Hindlimb muscle (tissue), 1 donor: ENCODE results near the gene CDC5L. TPM values are rescaled to one million over a fixed set of nuclear protein-coding genes. Genes with fewer than 3 reads are reported as not detected.

ENCODE experiments used
- DNase-seq: peaks from one replicate; pipeline ENCODE4 v3.0.0-alpha.2; 2013
- polyA plus RNA-seq: library from polyadenylated mRNA; unstranded; fragments of 120-200 nt; gene quantifications from one replicate; pipeline ENCODE4 v1.2.1, GENCODE V29; 2013; ENCODE audit not compliant: insufficient read length

Gene CDC5L
- polyA plus RNA-seq, 1 donor, result 24.1 TPM

DNA sequence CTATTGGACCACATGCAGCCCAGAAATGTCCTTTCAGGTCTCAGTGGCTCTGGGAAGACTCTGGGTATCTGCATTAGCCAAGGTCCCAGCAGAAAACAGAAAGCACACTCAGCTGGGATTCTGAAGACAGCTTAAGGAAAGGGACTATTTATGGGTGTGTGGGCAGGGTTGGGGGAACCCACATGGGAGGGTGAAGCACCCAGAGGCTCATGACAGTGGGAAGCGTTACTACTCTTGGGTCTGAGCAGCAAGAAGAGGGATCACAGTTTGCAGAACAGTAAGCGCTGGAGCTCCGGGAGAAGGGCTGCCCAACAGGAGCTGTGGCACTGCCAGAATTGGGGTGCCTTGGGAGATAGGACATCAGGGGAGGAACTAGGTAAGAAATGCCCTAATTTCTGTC lies 12.4 kb upstream of the CDC5L start:
- no peak for DNase-seq

DNA sequence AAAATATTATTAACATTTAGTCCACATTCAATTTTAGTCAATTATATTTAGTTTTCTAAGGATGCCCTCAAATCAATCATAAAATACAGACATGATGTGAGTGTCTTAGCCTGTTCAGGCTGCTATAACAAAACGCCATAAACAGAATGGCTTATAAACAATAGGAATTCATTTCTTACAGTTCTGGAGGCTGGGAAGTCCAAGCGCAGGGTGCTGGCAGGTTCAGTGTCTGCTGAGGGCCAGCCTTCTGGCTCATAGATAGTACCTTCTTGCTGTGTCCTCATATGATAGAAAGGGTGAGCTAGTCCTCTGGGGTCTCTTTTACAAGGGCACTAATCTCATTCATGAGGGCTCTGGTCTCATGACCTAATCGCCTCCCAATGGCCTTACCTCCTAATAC lies 10.0 kb upstream of the CDC5L start:
- DNase-seq, result no peak

DNA sequence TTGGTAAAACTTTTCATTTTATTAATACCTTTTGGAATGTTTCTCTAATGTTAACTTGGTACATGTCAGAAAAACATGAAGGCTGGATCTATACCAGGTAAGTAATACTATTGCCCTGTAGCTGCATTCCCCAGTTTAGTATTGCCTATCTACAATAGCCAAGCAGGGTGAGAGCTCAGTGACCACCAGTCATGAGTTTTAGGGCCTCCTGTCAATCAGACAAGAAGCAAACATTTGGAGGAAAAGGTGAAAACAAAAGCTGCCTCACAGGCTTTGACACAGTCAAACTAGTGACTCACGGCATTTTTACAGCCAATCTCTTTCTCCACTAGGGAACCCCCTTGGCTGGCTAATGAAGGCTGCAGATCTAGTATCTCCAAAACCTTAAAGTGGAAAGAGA lies 9.5 kb upstream of the CDC5L start:
- DNase-seq, result no peak

DNA sequence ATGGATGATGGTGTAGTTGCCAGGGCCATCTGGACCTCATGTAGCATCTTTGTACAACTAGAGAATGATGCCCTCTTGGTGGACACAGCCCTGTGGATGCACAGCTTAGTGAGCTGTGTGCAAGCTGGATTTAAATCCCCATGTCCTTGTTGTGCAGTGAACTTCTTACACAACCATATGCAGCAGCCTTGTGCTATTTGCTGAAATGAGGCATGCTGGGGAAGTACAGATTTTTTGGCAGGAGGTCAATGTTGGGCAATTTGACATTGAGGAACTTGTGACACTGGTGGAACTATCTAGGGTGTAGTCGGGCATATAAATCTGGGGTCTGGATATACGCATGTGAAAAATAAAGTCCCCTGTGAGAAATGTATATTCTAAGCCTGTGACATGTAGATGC lies 5.8 kb upstream of the CDC5L start:
- peak; percentile 30 for DNase-seq

DNA sequence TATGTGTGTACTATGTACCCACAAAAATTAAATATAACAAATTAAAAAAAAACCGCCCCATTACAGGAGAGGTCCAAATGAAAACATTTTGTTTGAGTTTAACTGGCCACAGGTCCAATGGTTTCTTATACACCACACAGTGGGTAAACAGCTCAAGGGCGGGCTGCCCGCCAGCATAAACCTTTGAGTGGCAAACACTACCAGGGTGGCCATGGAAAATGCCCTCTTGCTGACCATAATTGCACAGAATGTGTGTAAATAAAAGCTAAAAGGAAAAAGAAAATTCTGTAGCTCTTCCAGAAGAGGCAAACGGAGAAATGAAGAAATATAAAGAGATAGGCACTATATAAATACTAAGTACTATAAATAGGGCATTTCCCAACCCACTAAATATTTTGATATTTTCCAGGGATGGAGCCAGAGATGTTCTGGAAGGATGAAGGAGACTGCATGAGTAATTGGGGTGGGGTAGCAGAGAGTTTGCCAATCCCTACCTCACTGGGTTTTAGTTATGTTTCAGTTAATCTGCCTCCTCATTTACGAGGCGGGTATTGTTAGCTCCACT lies 1.1 kb upstream of the CDC5L start:
- peak; percentile 61 for DNase-seq

DNA sequence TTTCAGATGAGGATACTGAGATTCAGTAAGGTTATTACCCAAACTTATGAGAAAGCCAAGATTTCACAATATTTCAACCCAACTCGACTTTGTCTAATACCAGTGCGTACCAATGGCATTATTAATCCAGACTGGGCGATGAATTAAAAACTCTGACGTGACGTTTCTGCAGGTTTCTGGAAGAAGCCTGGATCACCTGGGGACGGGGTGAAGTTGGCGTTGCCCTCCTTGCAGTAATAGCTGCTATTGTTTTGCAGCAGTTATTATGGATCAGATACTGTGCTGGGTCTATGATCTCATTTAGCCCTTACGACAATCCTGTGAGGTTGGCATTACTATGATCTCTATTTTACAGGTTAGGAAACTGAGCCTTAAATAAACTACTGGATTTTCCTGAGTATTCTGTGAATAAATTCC lies 569 bp upstream of the CDC5L start:
- DNase-seq, result no peak

DNA sequence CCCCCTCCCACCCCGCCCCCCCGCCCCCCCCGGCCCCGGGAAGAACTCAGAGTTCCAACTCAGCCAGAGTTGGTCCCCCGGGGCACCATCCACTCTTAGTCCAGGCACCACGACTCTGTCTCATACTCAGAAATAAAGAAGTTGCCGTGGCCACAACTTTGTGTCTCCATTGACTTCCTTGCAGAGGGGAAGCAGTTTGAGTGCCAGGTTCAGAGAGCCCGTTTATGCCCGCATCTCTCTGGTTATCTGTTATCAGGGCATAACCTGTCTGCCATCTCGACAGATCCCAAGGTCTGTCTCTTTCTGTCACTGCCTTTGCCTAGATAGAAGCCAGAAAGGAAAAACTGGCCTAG lies 605 bp downstream of the CDC5L start:
- no peak for DNase-seq

DNA sequence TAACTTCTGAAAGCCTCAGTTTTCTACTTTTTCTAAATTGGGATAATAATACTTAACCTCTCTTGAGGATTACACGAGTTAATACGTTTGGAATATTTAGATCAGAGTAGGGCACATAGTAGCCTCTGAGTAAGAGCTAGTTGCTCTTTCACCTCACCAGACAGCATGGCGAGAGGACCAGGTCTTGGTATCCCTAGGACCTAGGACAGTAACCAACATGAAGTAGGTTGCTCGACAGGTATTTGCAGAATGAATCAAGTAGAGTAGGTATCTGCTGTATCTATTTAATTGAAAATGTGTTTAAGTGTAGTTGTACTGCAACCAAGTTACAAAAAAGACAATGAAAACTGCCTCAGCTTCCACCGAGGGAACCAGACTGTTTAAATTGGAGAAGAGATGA lies 1.4 kb downstream of the CDC5L start:
- no peak for DNase-seq

DNA sequence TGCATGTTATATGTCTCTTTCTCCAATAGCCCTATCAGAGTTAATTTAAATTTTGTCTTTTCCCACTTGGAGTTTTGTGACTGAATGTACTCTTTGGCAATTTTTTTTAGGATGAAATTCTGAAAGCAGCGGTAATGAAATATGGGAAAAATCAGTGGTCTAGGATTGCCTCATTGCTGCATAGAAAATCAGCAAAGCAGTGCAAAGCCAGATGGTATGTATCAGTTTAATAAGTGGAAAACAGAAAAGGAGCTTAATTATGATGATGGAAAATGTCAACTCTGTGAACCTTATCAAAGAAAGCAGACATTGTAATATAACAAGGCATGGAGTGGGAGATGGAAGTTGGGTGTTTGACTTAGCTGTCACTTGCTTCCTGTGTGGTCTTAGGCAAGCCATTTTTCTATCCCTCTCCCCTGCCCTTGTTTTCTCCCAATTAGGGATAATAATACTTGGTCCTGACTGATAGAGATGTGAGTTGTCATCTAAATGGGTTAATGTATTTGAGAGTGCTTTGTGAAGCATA lies 2.7 kb downstream of the CDC5L start:
- no peak for DNase-seq

DNA sequence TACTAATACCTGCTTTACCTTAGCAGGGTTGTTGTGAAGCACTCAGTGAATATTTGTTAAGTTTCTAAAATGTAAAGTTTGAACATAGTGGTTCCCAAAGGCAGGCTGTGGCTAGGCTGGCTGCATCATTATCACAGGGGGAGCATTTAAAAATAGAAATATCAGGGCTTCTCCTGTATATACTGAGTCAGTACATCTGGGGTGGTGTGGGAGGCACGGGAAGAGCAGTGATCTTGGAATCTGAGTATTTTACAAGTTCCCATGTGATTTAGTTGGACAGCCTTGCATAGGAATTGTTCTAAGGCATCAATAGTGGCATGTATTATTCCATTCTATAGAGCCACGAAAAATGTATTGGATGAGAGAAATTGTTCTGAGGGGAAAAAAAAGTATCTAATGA lies 8.0 kb downstream of the CDC5L start:
- no peak for DNase-seq

DNA sequence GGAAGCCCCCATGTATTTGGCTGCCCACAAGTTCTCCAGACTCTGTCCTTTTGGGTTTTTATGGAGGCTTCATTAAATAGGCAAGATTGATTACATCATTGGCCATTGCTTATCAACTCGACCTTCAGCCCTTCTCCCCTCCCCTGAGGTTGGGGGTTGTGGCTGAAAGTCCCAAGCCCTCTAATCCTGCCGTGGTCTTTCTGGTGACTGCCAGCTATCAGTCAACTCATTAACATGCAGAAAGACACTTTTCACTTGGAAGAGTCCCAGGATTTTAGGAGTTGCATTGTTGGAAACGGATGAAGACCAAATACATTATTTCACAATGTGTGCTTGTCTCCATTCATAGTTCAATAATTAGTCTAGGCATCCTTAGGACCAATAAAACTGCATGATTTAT lies 9.5 kb downstream of the CDC5L start:
- no peak for DNase-seq

DNA sequence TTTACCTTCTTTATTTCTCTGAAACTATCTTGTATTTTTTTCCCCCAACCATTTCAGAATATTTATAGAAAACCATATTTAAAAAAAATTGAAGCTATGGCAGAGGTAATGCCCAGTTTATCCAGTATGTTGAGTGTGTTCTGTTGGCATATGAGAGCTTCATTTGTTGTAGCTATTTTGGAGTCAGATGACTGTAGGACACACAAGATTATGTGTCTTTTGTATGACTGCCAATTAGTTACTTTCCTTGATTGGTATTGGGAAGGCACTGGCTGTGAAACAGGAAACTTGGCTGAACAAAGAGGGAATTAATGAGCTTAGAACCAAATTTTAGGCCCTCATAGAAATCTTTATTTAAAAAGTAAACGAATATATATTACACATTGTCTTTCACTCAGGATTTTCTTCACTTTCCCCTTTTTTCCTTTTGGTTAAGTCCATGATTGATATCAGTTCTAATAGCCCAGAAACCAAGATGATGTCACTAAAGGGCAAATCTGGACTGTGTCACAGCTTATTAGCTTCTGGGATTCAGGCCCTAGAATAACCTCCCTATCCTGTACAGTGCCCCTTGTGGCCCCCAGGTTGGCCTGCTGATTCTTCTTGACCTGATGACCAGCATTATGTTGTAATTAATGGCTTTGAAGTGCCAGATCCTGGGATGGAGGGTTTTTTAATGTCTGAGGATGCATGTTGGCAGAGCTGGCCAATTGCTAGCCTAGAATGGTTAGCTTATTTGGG lies 10.1 kb downstream of the CDC5L start:
- DNase-seq, result no peak

DNA sequence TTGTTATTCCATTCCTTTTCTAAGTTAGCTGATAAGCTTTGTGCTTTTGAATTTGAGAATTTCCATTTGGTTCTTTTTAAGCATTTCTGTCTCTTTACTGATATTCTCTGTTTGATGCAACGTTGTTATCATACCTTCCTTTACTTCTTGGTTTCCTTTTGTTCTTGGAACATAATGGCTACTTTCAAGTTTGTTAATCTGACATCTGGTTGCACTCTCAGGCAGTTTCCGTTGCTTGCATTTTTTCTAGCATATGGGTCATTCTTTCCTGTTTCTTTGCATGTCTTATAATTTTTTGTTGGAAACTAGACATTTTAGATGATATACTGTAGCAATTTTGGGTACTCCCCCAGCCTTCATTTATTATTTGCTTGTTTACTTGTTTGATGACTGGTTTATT lies 12.5 kb downstream of the CDC5L start:
- no peak for DNase-seq

DNA sequence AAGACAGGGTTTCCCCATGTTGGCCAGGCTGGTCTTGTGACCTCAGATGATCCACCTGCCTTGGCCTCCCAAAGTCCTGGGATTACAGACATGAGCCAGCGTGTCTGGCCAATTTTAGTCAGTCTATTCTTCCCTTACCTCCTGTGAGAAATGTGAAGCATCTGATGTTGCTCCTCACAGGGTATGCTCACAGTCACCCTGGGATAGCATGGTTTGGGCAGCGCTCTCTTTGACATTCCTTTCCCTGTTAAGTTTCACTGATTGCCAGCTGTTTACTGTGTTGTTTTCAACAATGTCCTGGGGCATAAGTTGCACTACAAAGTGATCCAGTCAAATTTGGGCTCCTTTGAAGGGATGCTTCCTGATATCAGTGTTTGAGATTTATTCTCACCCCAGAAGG lies 13.1 kb downstream of the CDC5L start:
- no peak for DNase-seq

DNA sequence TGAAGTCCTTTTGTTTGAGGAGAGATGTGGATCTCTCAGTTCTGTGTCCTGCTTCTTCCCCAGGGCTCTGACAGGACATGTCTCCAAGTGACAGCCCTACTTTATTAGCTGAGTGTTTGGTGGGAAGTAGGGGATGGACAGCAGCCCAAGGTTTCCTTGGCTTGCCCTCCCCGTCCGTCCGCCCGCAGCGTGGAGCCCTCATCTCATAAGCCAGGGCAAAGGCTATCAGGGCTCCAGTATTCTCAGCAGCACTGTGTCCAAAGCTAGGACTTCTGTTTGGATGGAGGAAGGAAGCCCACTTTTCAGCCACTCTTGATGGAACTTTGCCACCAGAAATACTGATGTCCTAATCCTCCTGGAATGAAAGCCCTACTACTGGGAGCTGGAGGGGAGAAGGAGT lies 13.6 kb downstream of the CDC5L start:
- no peak for DNase-seq

DNA sequence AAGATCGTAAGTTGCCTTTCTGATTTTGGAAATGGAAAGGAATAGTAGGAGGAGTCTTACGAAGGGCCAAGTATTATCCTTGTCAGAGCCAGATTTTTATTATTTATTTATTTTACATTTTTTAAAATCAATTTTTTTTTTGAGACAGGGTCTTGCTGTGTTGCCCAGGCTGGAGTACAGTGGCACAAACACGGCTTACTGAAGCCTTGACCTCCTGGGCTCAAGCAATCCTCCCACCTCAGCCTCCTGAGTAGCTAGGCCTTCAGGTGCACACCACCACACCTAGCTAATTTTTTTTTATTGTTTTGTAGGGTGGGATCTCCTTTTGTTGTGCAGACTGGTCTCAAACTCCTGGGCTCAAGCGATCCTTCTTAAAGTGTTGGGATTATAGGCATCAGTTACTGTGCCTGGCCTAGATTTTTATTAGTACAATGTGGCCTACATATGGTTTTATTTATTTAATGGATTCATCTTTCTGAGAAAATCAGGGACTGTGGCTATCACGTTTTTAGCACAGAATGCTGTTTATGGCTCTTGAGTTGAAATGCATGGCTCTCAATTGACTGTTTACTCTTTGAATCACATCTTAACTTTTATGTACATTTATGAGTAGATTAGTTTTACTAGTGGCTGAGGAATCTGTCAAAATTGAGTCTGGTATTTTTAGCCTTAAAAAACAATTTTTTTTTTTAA lies 16.7 kb downstream of the CDC5L start:
- no peak for DNase-seq

DNA sequence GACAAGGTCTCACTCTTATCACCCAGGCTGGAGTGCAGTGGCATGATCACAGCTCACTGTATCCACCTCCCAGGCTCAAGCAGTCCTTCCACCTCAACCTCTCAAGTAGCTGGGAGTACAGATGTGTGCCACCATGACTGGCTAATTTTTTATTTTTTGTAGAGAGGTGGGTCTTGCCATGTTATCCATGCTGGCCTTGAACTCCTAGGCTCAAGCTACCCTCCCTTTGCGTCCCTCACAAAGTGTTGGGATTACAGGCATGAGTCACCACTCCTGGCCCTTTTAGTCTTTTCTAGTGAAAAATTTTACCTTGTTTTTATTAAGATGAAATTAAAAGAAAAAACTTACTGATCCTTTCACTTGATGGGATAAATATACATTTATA lies 17.2 kb downstream of the CDC5L start:
- DNase-seq, result no peak

DNA sequence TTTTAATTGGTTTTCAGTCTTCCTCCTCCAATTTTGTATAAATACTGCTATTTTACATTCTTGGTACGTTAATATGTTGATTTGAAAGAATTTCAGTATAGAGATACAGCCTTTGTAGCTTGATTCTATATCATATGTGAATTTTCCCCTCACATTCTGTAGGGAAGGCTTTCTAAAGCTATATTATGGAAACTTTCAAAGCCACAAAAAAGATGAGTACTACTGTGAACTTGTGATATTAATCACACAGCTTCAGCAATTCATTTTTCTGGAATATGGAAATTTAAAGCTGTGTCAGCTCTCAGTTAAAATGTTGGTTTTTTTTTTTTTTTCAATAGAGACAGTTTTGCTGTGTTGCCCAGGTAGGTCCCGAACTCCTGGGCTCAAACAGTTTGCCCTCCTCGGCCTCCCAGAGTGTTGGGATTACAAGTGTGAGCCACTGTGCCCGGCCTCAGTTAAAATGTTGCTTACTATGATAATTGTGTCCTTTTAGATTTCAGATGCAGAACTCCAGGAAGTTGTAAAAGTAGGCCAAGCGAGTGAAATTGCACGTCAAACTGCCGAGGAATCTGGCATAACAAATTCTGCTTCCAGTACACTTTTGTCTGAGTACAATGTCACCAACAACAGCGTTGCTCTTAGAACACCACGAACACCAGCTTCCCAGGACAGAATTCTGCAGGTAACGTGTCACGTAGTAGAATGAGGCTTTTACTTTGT lies 20.6 kb downstream of the CDC5L start:
- DNase-seq, result no peak

DNA sequence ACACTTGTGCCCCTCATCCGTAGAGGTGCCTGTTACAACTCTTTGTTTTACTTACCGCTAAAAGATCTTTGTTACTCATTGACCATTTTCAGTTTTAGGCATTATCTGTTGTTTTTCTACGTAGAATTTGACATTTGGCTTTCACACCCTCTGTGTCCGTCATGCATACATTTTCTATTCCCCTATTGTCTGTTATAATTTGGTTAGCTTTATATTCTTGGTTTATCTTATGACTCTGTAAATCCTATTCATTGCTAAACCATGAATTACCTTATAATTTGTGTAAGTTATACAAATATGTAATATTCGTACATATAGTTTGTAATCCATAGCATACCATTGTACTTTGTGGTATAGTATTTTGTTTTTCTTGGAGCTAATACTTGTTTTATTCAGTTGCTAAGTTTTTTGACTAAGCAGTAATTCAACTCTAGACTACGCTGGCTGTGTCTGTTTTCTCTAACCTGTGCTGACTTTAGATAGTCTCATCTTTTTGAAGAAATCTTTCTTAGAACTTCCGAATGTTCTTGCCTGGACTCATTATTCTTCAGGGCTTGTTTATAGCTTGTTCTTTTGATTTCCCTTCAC lies 21.8 kb downstream of the CDC5L start:
- no peak for DNase-seq

DNA sequence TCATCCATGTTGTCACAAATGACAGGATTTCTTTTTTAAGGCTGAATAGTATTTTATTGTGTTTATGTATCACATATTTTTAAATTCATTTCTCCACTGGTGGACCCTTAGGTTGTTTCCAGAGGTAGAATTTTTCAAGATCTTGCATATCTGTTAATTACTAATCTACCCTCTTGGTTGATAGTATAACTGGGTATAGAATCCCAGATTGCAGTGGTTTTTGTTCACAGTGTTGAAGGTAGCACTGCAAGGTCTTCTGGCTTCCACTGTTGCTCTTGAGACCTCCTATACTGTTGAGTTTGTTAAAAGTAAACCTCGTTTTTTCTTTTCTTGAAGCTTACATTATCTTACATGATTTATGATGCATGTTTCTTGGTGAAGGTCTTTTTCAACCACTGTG lies 22.9 kb downstream of the CDC5L start:
- no peak for DNase-seq

DNA sequence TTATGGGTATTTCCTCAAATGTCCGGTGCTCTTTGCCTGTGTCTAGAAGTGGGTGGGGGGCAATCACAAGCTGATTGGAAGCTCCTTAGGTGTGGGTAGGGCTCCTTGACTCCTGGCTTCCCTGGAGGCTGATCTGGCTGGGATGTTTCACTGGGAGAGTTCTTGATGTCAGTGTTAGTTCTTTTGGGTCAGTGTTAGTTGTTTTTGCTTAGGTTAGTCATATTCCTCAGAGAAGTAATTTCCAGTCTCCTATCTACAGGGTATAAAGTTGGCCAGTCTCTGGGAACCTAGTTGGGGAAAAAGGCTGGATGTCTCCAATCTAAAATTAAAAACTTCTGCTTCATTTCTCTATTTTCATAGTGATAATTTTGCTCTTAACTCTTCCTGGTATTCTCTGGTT lies 23.6 kb downstream of the CDC5L start:
- no peak for DNase-seq

DNA sequence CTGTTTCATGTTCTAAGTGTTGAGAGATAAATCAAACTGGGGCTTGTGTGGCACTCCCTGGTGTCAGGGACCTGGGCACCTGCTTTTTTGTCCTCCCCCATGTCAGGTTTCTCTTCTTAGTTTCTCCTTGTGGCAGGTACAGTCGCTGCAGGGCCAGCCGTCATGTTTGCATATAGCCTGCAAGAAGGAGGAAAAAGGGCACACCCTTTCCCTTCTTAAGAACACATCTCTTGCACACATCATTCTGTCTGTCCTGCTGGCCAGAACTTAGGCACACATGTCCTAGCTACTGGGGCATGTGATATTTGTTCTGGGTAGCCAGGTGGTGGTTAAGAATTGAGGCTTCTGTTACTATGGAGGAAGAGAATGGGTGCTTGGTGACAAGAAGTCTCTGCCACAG lies 27.9 kb downstream of the CDC5L start:
- DNase-seq, result no peak

DNA sequence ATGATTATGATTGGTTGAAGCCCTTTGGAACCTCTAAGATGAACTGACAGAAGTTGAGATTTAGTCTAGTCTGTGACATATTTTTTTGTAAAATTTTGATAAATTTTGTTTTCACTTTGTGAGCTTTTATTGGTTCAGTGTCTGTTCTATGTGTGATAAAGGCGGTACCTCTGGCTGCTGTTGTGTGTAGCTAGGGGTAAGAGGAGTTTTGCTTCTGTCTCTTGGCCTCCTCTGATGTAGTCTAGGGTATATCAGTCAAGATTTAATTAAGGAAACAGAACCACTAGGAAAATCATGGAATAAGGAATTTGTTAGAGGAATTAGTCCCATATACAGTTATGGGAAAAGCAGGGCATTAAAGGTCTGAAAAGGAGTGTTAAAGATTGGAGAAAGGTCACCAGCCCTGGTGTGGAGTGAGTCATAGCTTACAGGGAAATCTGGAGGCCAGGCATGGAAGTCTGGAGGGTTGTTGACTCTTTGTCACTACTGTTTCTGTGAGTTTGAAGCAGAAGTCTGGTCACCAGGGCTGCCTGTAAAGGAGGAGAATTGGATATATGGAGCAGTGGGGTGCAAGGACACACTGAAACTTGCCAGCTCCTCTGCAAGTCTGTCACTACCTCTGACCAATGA lies 28.5 kb downstream of the CDC5L start:
- DNase-seq, result no peak
